ENCODE results near the gene HECTD2. TPM values are rescaled to one million over a fixed set of nuclear protein-coding genes. Genes with fewer than 3 reads are reported as not detected.
"Not testable (repeated sequence)": the region's sequence is repeated elsewhere in the genome, so short reads cannot be mapped to it uniquely, and the experiment has no call there.

Gene HECTD2
- total RNA-seq, 2 experiments from 2014 or later, result 1.9 to 2.2 TPM

GRCh38 chr10:91424016-91424415 lies 13.9 kb downstream of the HECTD2 start:
- no peak overlapping the region for H3K27ac Mint-ChIP-seq
- DNase-seq (no peak), ATAC-seq (ENCODE audit: low read depth) (no peak)
- H3K36me3 Mint-ChIP-seq, result no peaks in the 10 kb centered on the region
- H3K9me3 Mint-ChIP-seq, result no peaks in the 10 kb centered on the region
- no peak overlapping the region for H3K4me3 Mint-ChIP-seq
- peaks cover 2% of the 10 kb centered on the region for H3K4me1 Mint-ChIP-seq
- no peaks in the 10 kb centered on the region for H3K27me3 Mint-ChIP-seq
- POLR2A ChIA-PET, result no interaction called here

- DNase-seq, result no peak
- POLR2A ChIA-PET, result no interaction called here
- H3K27ac Mint-ChIP-seq, result no peak overlapping the region
- ATAC-seq (ENCODE audit: low read depth), result no peak
- no peaks in the 10 kb centered on the region for H3K36me3 Mint-ChIP-seq
- no peaks in the 10 kb centered on the region for H3K27me3 Mint-ChIP-seq
- H3K9me3 Mint-ChIP-seq, result no peaks in the 10 kb centered on the region
- no peaks in the 10 kb centered on the region for H3K4me1 Mint-ChIP-seq
- no peak overlapping the region for H3K4me3 Mint-ChIP-seq
These were observed 22.0 kb downstream of the HECTD2 start for GRCh38 chr10:91432175-91432574.

- POLR2A ChIA-PET, result no interaction called here
- no peak overlapping the region for H3K4me3 Mint-ChIP-seq
These were observed 23.5 kb downstream of the HECTD2 start for GRCh38 chr10:91433620-91434019.

GRCh38 chr10:91434041-91434440 lies 23.9 kb downstream of the HECTD2 start:
- Mint-ChIP-seq H3K9me3 (no peaks in the 10 kb centered on the region), H3K4me1 (no peaks in the 10 kb centered on the region), H3K4me3 (no peak overlapping the region), H3K27me3 (no peaks in the 10 kb centered on the region), H3K27ac (no peak overlapping the region), H3K36me3 (no peaks in the 10 kb centered on the region)
- no peak for DNase-seq
- ATAC-seq (ENCODE audit: low read depth), result no peak
- POLR2A ChIA-PET, result no interaction called here

More at GRCh38 chr10:91433620-91434019, 23.5 kb downstream of the HECTD2 start:
- Mint-ChIP-seq H3K27me3 (no peaks in the 10 kb centered on the region), H3K27ac (no peak overlapping the region), H3K9me3 (no peaks in the 10 kb centered on the region), H3K4me1 (no peaks in the 10 kb centered on the region), H3K36me3 (no peaks in the 10 kb centered on the region)
- DNase-seq (no peak), ATAC-seq (ENCODE audit: low read depth) (no peak)

GRCh38 chr10:91435241-91435640 lies 25.1 kb downstream of the HECTD2 start:
- H3K36me3 Mint-ChIP-seq, result peaks cover 3% of the 10 kb centered on the region
- H3K27ac Mint-ChIP-seq, result no peak overlapping the region
- POLR2A ChIA-PET, result no interaction called here
- no peaks in the 10 kb centered on the region for H3K27me3 Mint-ChIP-seq
- no peaks in the 10 kb centered on the region for H3K4me1 Mint-ChIP-seq
- H3K4me3 Mint-ChIP-seq, result no peak overlapping the region
- peaks cover 2% of the 10 kb centered on the region for H3K9me3 Mint-ChIP-seq
- DNase-seq (no peak), ATAC-seq (ENCODE audit: low read depth) (no peak)

- H3K36me3 Mint-ChIP-seq; H3K9me3 Mint-ChIP-seq; H3K27ac Mint-ChIP-seq; DNase-seq; ATAC-seq (ENCODE audit: low read depth); H3K27me3 Mint-ChIP-seq; H3K4me3 Mint-ChIP-seq; POLR2A ChIA-PET; H3K4me1 Mint-ChIP-seq: not testable (repeated sequence)
These were observed 28.1 kb downstream of the HECTD2 start for GRCh38 chr10:91438228-91438627.

- Mint-ChIP-seq H3K9me3 (peaks cover 5% of the 10 kb centered on the region), H3K27me3 (no peaks in the 10 kb centered on the region), H3K27ac (no peak overlapping the region), H3K4me1 (no peaks in the 10 kb centered on the region), H3K36me3 (peaks cover 3% of the 10 kb centered on the region), H3K4me3 (no peak overlapping the region)
- ATAC-seq (ENCODE audit: low read depth) (no peak), DNase-seq (no peak)
- POLR2A ChIA-PET, result no interaction called here
These were observed 34.4 kb downstream of the HECTD2 start for GRCh38 chr10:91444211-91445182.

GRCh38 chr10:91452063-91452462 lies 41.9 kb downstream of the HECTD2 start:
- DNase-seq (no peak), ATAC-seq (ENCODE audit: low read depth) (no peak)
- H3K36me3 Mint-ChIP-seq, result no peaks in the 10 kb centered on the region
- no peaks in the 10 kb centered on the region for H3K27me3 Mint-ChIP-seq
- POLR2A ChIA-PET, result no interaction called here
- no peaks in the 10 kb centered on the region for H3K4me1 Mint-ChIP-seq
- no peak overlapping the region for H3K27ac Mint-ChIP-seq
- no peak overlapping the region for H3K4me3 Mint-ChIP-seq
- H3K9me3 Mint-ChIP-seq, result peaks cover 14% of the 10 kb centered on the region

- no peak for DNase-seq
- H3K27ac Mint-ChIP-seq, result no peak overlapping the region
- no peak overlapping the region for H3K4me3 Mint-ChIP-seq
- H3K4me1 Mint-ChIP-seq, result no peaks in the 10 kb centered on the region
- peaks cover 14% of the 10 kb centered on the region for H3K9me3 Mint-ChIP-seq
- H3K27me3 Mint-ChIP-seq, result no peaks in the 10 kb centered on the region
- POLR2A ChIA-PET, result no interaction called here
- no peak for ATAC-seq (ENCODE audit: low read depth)
- no peaks in the 10 kb centered on the region for H3K36me3 Mint-ChIP-seq
These were observed 43.4 kb downstream of the HECTD2 start for GRCh38 chr10:91453535-91453934.

GRCh38 chr10:91455135-91455534 lies 45.0 kb downstream of the HECTD2 start:
- H3K27ac Mint-ChIP-seq; H3K27me3 Mint-ChIP-seq; DNase-seq; H3K36me3 Mint-ChIP-seq; ATAC-seq (ENCODE audit: low read depth); POLR2A ChIA-PET; H3K4me1 Mint-ChIP-seq; H3K4me3 Mint-ChIP-seq: not testable (repeated sequence)
- H3K9me3 Mint-ChIP-seq, result peaks cover 10% of the 10 kb centered on the region

GRCh38 chr10:91460681-91461080 lies 50.5 kb downstream of the HECTD2 start:
- H3K9me3 Mint-ChIP-seq, result no peaks in the 10 kb centered on the region
- H3K36me3 Mint-ChIP-seq, result no peaks in the 10 kb centered on the region
- no peaks in the 10 kb centered on the region for H3K27me3 Mint-ChIP-seq
- no peaks in the 10 kb centered on the region for H3K4me1 Mint-ChIP-seq
- no peak overlapping the region for H3K4me3 Mint-ChIP-seq
- POLR2A ChIA-PET, result no interaction called here
- no peak for DNase-seq
- no peak for ATAC-seq (ENCODE audit: low read depth)
- no peak overlapping the region for H3K27ac Mint-ChIP-seq

- Mint-ChIP-seq H3K4me3 (no peak overlapping the region), H3K4me1 (no peaks in the 10 kb centered on the region), H3K9me3 (no peaks in the 10 kb centered on the region), H3K27ac (no peak overlapping the region), H3K36me3 (peaks cover 4% of the 10 kb centered on the region), H3K27me3 (no peaks in the 10 kb centered on the region)
- DNase-seq (no peak), ATAC-seq (ENCODE audit: low read depth) (no peak)
- POLR2A ChIA-PET, result no interaction called here
These were observed 52.3 kb downstream of the HECTD2 start for GRCh38 chr10:91462423-91462822.

- ATAC-seq (ENCODE audit: low read depth) (no peak), DNase-seq (no peak)
- POLR2A ChIA-PET, result no interaction called here
- H3K4me3 Mint-ChIP-seq, result no peak overlapping the region
- no peak overlapping the region for H3K27ac Mint-ChIP-seq
- peaks cover 4% of the 10 kb centered on the region for H3K36me3 Mint-ChIP-seq
- H3K9me3 Mint-ChIP-seq, result peaks cover 10% of the 10 kb centered on the region
- no peaks in the 10 kb centered on the region for H3K4me1 Mint-ChIP-seq
- H3K27me3 Mint-ChIP-seq, result peaks cover 2% of the 10 kb centered on the region
These were observed 54.4 kb downstream of the HECTD2 start for GRCh38 chr10:91464500-91464899.

GRCh38 chr10:91465261-91465660 lies 55.1 kb downstream of the HECTD2 start:
- DNase-seq (no peak), ATAC-seq (ENCODE audit: low read depth) (no peak)
- Mint-ChIP-seq H3K4me3 (no peak overlapping the region), H3K27ac (no peak overlapping the region), H3K4me1 (no peaks in the 10 kb centered on the region), H3K27me3 (peaks cover 2% of the 10 kb centered on the region), H3K9me3 (peaks cover 10% of the 10 kb centered on the region), H3K36me3 (peaks cover 4% of the 10 kb centered on the region)
- POLR2A ChIA-PET, result no interaction called here
